SHP77 (cell line): ENCODE measurements around the gene HOXB13.

Source experiments
- DNase-seq, 2 experiments: peaks; one replicate each; lab custom pipeline; 2025; lab: John Stamatoyannopoulos, UW

The HOXB13 gene

DNA sequence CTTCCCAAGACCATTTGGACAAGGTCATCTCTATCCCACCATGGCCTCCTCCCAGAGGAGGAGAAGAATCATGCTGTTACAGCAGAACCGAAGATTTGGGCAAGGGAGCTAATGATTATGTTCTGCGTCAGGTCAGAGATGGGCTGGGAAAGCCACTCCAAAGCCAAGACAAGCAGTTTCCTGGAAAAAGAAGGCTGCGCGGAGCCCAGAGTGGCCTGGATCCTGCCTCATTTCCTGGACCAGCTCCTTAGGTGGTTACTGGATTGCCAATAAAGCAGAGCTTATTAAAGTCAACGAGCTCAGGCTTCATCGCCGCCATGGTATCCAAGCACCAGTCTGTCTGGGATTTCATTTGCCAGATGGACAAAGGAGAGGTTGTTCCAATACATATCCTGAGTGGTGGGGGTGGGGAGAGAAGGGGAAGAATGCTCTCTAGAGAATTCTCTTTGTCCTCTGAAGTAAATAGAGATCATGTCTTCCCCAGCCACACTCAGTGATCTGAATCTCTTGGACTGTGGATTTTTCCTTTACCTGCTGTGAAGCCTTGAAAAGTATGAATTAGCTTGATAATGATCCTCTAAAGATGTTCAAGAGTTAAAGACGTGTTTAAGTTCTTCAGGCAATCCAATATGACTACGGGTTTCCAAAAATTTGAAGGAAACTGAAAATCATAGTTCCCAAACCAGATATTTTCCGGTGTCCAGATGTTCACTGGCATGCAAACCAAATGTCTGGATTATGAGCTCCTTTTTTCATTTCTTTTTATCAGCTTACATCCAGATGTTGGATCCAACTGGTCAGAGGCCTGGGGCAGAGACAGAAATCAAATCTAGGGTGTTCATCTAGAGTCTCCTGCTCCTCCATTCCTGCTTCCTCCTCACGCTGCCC, 23.9 kb downstream of the HOXB13 start:
- DNase-seq = no peak

DNA sequence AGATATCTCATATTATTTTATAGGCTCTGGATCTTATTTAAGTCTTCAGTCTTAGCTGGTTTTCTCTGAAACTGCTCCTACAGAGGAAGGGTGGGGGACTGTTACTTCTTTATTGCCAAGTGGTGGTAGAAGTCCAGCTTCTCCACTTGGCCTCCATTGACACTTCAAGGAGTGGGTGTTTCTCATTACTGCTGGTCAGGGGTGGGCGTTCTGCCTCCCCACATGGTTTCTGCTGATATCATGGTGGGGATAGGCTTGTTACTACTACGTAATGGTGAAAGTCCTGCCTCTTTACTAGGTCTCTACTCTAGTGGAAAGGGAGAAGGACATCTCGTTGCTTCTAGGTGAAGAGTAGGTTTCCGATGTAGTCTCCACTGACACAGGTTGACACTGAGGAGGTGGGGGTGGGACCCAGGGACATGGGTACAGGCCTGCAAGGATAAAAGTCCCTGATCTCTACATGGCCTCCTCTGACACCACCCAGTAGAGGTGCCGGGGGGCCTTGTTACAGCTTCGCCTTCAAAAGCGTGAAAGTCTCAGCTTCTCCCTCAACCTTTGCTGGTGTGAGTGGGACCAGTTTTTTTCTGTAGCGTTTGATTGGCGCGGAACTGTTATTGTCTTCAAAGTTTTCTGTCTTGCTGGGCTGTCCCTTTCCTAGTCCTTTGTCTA, 26.6 kb downstream of the HOXB13 start:
- DNase-seq = no peak

DNA sequence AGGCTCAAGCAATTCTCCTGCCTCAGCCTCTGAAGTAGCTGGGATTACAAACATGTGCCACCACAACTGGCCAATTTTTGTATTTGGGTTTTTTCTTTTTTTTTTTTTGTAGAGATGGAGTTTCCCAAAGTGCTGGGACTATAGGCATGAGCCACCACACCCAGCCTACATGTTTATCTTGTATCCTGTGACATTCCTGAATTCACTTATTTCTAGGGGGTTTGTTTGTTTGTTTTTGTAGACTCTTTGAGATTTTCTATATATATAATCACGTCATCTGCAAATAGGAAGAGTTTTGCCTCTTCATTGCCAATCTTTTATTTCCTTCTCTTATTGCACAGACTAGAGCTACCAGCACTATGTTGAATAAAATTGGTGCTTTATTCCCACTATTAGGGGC, 35.4 kb downstream of the HOXB13 start:
- DNase-seq = no peak

DNA sequence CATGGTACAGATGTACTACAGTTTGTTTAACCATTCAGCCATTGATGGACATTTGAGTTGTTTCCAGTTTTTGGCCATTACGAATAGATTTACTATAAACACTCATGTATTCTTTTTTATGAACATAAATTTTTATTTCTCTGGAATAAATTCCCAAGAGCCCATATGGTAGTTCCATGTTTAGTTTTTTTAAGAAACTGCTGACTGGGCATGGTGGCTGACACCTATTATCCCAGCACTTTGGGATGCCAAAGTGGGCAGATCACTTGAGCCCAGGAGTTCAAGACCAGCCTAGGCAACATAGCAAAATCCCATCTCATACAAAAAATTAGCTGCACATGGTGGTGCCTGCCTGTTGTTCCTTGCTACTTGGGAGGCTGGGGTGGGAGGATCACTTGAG, 36.5 kb downstream of the HOXB13 start:
- DNase-seq = no peak

DNA sequence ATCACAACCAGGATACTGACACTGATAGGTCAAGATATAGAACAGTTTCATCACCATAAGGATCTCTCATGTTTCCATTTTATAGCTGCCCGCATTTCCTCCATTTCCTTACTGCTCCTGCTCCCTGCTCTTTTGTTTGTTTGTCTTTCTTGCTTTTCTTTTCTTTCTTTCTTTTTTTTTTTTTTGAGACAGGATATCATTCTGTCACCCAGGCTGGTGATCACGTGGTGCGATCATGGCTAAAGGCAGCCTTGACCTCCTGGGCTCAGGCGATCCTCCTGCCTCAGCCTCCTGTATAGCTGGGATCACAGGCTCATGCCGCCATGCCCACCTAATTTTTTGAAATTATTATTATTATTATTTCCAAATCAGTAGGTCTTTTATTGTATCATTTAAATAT, 37.9 kb downstream of the HOXB13 start:
- DNase-seq = no peak

DNA sequence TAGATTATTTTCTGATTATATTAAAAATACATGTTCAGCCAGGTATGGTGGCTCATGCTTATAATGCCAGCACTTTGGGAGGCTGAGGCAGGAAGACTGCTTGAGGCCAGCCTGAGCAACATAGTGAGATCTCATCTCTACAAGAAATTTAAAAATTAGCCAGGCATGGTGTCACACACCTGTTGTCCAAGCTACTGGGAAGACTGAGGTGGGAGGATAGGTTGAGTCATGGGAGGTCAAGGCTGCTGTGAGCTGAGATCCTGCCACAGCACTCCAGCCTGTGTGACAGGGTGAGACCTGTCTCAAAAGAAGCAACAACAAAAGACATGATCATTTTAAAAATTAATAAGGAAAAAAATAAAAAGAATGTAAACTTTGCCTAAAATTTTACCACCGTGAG, 46.9 kb downstream of the HOXB13 start:
- no peak for DNase-seq

DNA sequence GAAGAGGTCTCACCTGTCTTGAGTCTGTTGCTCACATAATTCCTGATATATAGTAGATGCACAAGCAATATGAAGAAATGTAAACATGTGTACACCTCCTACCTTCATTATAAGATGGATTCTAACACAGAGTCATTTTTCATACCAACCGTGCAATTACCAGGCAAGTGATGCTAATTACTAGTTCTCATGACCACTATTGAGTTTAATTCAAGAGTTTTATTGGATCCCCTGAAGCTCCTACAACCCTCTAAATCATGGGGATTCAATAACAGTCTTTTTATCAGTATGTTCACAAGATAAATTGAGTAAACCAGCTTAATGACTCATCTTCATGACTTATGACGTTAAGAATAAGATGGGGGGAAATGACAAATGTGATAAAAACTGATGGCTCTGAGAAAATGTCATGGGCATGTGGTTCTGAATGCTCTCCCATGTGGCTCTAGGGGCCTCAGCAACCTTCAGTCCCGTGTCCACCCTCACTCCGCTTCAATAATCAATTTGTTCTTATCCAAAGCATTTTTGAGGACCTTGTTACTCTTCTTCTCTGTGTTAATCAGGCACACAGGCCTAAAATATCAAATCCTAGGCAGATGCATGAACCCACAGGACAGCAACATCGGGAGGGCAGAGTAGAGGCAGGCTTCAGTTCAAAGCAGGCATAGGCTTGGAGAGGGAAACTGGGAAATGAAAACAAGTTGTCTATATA, 49.0 kb downstream of the HOXB13 start:
- DNase-seq = no peak

DNA sequence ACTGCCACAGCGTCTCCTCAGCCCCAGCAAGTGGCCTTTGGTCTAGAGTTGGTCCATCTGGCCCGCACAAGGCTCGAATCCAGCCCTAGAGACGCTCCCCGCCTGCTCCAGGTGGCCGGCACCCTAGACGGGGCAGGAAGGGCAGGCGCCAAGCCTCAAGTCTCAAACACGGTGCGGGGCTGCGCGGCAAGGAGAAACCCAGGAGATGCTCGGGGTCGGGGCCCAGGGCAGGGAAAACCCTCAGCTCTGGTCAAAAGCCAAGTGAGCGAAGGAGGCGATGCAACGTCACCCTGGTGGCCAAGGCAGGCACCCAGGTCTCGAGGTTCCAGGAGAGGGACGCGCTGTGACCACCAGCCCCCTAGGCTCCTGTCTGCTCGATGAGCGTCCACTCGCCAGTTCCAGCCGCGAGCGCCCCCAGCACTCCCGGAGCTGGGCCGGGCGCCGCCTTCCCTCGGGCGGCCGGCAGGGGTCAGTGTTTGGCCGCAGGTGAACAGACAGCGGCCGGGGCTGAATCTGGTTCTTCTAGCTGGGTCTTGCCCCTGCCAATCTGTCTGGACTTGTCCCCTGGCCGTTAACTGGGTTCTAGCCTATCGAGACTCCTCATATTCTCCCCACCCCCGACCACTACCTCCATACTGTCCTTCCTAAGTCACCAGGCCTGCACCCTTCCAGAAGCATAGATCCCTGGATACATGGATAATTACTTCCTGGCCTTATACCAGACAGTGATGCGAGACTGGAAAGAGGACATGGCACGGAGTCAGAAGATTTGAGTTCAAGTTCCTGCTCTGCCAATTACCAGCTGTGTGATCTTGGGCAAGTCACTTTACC, 50.2 kb downstream of the HOXB13 start:
- DNase-seq = peak; percentile 67 to 72

DNA sequence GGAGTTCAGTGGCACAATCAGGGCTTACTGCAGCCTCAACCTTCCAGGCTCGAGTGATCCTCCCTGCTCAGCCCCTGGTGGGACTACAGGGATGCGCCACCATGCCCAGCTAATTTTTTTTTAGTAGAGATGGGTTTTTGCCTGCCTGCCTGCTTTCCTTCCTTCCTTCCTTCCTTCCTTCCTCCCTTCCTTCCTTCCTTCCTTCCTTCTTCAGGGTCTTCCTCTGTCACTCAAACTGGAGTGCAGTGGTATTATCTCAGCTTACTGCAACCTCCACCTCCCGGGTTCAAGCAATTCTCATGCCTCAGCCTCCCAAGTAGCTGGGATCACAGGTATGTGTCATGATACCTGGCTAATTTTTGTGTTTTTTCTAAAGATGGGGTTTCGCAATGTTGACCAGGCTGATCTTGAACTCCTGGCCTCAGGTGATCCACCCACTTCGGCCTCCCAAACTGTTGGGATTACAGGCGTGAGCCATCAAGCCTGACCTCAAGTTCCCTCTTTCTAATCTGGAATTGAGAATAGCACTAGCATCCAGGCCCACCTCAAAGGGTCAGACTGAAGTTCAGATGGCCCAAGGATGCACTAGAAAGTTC, 51.5 kb downstream of the HOXB13 start:
- no peak for DNase-seq
